Measurements from ENCODE around the gene AP2A2.

AP2A2 gene

DNA sequence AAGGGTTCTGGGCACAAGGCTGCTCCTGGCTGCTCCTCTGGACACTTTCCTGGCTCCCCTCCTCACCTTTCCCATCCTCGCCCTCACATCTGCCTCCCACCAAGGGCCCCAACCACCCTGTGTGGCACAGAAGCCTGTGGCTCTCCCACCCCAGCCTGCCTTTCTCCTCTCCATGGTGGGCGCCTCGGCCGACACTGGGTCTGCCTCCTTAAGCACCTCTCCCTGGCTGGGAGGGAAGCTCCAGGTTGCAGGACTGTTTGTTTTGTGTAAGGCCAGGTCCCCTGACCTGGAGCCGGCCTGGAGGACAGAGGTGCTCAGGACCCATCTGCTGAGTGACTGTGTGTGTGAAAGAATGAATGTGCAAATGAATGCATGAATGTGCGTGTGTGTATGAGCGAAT lies 96.7 kb downstream of the AP2A2 start:
- TF ChIP-seq, protein P1, sequence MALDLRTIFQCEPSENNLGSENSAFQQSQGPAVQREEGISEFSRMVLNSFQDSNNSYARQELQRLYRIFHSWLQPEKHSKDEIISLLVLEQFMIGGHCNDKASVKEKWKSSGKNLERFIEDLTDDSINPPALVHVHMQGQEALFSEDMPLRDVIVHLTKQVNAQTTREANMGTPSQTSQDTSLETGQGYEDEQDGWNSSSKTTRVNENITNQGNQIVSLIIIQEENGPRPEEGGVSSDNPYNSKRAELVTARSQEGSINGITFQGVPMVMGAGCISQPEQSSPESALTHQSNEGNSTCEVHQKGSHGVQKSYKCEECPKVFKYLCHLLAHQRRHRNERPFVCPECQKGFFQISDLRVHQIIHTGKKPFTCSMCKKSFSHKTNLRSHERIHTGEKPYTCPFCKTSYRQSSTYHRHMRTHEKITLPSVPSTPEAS (tag by site-specific recombination; IDR thresholded peaks at IDR 0.05): no peak
- TF ChIP-seq, protein P2, sequence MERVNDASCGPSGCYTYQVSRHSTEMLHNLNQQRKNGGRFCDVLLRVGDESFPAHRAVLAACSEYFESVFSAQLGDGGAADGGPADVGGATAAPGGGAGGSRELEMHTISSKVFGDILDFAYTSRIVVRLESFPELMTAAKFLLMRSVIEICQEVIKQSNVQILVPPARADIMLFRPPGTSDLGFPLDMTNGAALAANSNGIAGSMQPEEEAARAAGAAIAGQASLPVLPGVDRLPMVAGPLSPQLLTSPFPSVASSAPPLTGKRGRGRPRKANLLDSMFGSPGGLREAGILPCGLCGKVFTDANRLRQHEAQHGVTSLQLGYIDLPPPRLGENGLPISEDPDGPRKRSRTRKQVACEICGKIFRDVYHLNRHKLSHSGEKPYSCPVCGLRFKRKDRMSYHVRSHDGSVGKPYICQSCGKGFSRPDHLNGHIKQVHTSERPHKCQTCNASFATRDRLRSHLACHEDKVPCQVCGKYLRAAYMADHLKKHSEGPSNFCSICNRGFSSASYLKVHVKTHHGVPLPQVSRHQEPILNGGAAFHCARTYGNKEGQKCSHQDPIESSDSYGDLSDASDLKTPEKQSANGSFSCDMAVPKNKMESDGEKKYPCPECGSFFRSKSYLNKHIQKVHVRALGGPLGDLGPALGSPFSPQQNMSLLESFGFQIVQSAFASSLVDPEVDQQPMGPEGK (tag by site-specific recombination; IDR thresholded peaks at IDR 0.05): no peak
- TF ChIP-seq ZNF404 (tag by site-specific recombination; IDR thresholded peaks at IDR 0.05): no peak
- no peak for TF ChIP-seq PRDM1 (tag by site-specific recombination; IDR thresholded peaks at IDR 0.05)
- TF ChIP-seq ZNF621 (tag by site-specific recombination; IDR thresholded peaks at IDR 0.05): no peak
- TF ChIP-seq ZNF19 (tag by site-specific recombination; IDR thresholded peaks at IDR 0.05; ENCODE audit: low read depth): no peak
- TF ChIP-seq OSR2 (tag by site-specific recombination; IDR thresholded peaks at IDR 0.05): no peak
- Histone ChIP-seq H3K4me3 (ENCODE audit: low read depth, low read length) (no peak overlapping the region), H3K36me3 (ENCODE audit: control insufficient read depth in 2 of 2, insufficient read depth in 1 of 2, low read length in 2 of 2) (no peaks in the 10 kb centered on the region), H3K9me3 (ENCODE audit: control insufficient read depth, insufficient read depth, low read depth, low read length) (no peaks in the 10 kb centered on the region), H3K4me1 (ENCODE audit: control insufficient read depth, insufficient read depth, low read length) (no peaks in the 10 kb centered on the region), H3K27ac (ENCODE audit: extremely low read depth, low read depth, low read length) (no peak overlapping the region)
- CTCF ChIA-PET: no interaction called here
- POLR2A ChIA-PET: no interaction called here

DNA sequence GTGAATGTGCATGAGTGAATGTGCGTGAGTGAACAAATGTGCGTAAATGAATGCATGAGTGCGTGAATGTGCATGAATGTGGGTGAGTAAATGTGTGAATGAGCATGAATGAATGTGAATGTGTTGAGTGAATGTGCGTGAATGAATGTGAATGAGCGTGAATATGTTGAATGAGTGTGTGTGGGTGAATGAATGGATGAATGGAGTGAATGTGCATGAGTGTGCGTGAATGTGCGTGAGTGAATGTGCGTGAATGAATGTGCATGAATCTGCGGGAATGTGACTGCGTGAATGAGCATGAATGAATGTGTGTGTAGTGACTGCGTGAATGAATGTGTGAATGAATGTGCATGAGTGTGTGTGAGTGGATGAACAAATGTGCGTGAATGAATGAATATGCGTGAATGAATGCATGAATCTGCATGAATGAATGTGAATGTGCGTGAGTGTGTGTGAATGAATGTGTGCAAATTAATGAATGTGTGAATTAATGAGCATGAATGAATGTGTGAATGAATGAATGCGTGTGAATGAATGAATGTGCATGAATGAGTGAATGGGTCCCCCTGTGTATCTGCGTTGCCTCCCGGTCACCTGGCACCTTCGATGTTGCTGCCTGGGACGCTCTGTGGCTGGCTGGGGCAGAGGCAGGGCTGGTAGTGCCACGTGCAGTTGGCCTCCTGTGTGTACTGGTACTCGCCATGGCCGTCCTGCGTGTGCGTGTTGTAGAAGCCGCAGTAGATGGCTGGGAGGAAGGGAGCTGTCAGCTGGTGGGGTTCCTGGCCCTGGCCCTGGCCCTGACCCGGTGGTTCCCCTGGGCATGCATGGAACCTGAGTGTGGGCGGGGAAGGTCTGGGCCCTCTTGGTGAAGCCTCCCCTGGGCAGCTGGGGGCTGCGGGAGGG lies 97.5 kb downstream of the AP2A2 start:
- Histone ChIP-seq H3K9me3 (ENCODE audit: control insufficient read depth, insufficient read depth, low read depth, low read length) (no peaks in the 10 kb centered on the region), H3K4me1 (ENCODE audit: control insufficient read depth, insufficient read depth, low read length) (no peaks in the 10 kb centered on the region), H3K27ac (ENCODE audit: extremely low read depth, low read depth, low read length) (no peak overlapping the region), H3K4me3 (ENCODE audit: low read depth, low read length) (no peak overlapping the region), H3K36me3 (ENCODE audit: control insufficient read depth in 2 of 2, insufficient read depth in 1 of 2, low read length in 2 of 2) (no peaks in the 10 kb centered on the region)
- ChIA-PET CTCF (no interaction called here), POLR2A (no interaction called here)
- 0 out of 2 replicates have a peak, but pooled peaks have one; percentile 26 for TF ChIP-seq PRDM1 (tag by site-specific recombination; IDR thresholded peaks at IDR 0.05)
- TF ChIP-seq, protein P3, sequence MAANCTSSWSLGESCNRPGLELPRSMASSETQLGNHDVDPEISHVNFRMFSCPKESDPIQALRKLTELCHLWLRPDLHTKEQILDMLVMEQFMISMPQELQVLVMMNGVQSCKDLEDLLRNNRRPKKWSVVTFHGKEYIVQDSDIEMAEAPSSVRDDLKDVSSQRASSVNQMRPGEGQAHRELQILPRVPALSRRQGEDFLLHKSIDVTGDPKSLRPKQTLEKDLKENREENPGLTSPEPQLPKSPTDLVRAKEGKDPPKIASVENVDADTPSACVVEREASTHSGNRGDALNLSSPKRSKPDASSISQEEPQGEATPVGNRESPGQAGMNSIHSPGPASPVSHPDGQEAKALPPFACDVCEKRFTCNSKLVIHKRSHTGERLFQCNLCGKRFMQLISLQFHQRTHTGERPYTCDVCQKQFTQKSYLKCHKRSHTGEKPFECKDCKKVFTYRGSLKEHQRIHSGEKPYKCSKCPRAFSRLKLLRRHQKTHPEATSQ (tag by site-specific recombination; IDR thresholded peaks at IDR 0.05): no peak
- TF ChIP-seq, protein P1 (tag by site-specific recombination; IDR thresholded peaks at IDR 0.05): peak; percentile 39; the same call in 1 of the 2 replicates
- TF ChIP-seq ZNF24 (tag by site-specific recombination; IDR thresholded peaks at IDR 0.05): peak; percentile 60; the same call in 1 of the 2 replicates

DNA sequence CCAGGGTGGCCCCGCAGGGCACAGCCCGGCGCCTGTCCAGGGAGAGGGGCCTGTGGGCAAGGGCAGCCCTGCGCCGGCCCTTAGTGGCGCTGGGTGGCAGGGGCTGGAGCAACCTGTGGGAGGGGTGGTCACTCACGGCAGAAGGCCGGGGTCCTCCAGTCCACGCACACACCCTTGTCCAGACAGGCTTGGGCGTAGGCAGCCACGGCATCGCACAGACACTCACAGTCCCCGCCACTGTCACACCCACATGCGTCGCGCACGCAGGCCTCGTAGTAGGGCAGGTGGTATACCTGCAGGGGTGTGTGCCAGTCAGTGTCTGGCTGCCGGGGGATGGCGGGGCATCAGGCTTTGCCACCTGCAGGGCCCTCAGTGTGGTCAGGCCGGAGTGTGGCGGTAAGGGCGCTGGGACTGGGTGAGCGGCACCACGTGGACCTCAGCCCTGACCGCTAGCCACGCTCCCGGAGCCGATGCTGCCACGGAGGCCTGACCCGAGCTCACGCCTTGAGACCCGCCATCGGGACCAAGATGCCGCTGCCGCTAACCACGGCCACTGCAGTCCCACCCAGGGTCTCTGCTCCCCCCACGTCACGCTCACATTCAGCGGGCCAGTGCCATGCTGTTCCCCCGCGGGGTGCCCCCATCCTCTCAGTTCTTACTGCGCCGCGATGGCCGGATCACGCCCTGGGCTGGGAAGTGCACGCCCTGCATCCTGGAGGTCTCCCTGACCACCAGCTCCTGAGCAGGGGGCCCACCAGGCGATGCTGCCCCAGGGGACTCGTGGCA lies 98.3 kb downstream of the AP2A2 start:
- TF ChIP-seq ZNF791 (tag by site-specific recombination; IDR thresholded peaks at IDR 0.05): no peak
- ChIA-PET POLR2A (no interaction called here), CTCF (no interaction called here)
- Histone ChIP-seq H3K4me3 (ENCODE audit: low read depth, low read length) (no peak overlapping the region), H3K4me1 (ENCODE audit: control insufficient read depth, insufficient read depth, low read length) (no peaks in the 10 kb centered on the region), H3K27ac (ENCODE audit: extremely low read depth, low read depth, low read length) (no peak overlapping the region), H3K9me3 (ENCODE audit: control insufficient read depth, insufficient read depth, low read depth, low read length) (no peaks in the 10 kb centered on the region), H3K36me3 (ENCODE audit: control insufficient read depth in 2 of 2, insufficient read depth in 1 of 2, low read length in 2 of 2) (no peaks in the 10 kb centered on the region)
